ENCODE results near the gene AHDC1.

- TF ChIP-seq GATA3 (IDR thresholded peaks at IDR 0.05; ENCODE audit: low read depth, low read length) (no peak), GATA2 (IDR thresholded peaks at IDR 0.05; ENCODE audit: low read depth, low read length) (no peak)
Observed at GRCh38 chr1:27576806-27577227, 27.1 kb downstream of the AHDC1 start.
